HG03196 (cell line): ENCODE measurements around the gene ATP4A.

ENCODE experiments used
- ATAC-seq: cut with Tn5 transposase; IDR thresholded peaks from one replicate; pipeline ENCODE4 v1.9.1; 2021; ENCODE audit not compliant: unreplicated experiment

The ATP4A gene

GRCh38 chr19:35502751-35503150 is 60.7 kb downstream of the ATP4A start:
- no peak for ATAC-seq

- no peak for ATAC-seq
These were observed 61.8 kb downstream of the ATP4A start for GRCh38 chr19:35501684-35502083.

GRCh38 chr19:35500611-35501010 is 62.8 kb downstream of the ATP4A start:
- ATAC-seq, result no peak
